Frontal cortex (tissue), 4 donors: Measurements from ENCODE around the gene VTI1A. TPM values are rescaled to one million over a fixed set of nuclear protein-coding genes. Genes with fewer than 3 reads are reported as not detected.

Experiments used
- DNase-seq, 2 donors: peaks; one replicate each; pipeline ENCODE4 v3.0.0; 2012; ENCODE audit warnings: low spot score in 2 of 2
- FAIRE-seq: peaks from 2 replicates; lab custom pipeline; 2012; peaks lifted over from hg19 to GRCh38; lab: Jason Lieb, UNC
- total RNA-seq: library from RNA; depleted of rRNA; stranded (reverse); fragments of >200 nt; gene quantifications from one replicate; pipeline ENCODE4 v1.2.3, GENCODE V29; 2014
- donor health status: control.
- donor health status: control.
- donor health status: control.

VTI1A gene
- total RNA-seq, 1 donor from 2014 or later: 48.1 TPM

- FAIRE-seq: no peak
- DNase-seq: no peak
Observed at GRCh38 chr10:112835217-112835715, 388.3 kb downstream of the VTI1A start.

- DNase-seq (no peak), FAIRE-seq (no peak)
Observed at GRCh38 chr10:112835944-112836451, 389.0 kb downstream of the VTI1A start.

- DNase-seq (no peak), FAIRE-seq (no peak)
Observed at GRCh38 chr10:112838784-112839481, 391.9 kb downstream of the VTI1A start.

GRCh38 chr10:112839928-112840654, 393.1 kb downstream of the VTI1A start:
- DNase-seq: no peak
- FAIRE-seq: no peak

- FAIRE-seq: no peak
- DNase-seq: no peak
Observed at GRCh38 chr10:112841549-112841948, 394.5 kb downstream of the VTI1A start.

- FAIRE-seq: no peak
- no peak for DNase-seq
Observed at GRCh38 chr10:112842832-112843360, 395.9 kb downstream of the VTI1A start.

- FAIRE-seq (no peak), DNase-seq (no peak)
Observed at GRCh38 chr10:112843623-112844022, 396.6 kb downstream of the VTI1A start.

GRCh38 chr10:112844681-112845544, 397.9 kb downstream of the VTI1A start:
- DNase-seq (no peak), FAIRE-seq (no peak)

- FAIRE-seq: no peak
- DNase-seq: no peak
Observed at GRCh38 chr10:112847778-112848177, 400.8 kb downstream of the VTI1A start.

GRCh38 chr10:112848228-112848627, 401.2 kb downstream of the VTI1A start:
- DNase-seq (no peak), FAIRE-seq (no peak)

GRCh38 chr10:112848868-112849430, 401.9 kb downstream of the VTI1A start:
- FAIRE-seq (no peak), DNase-seq (no peak)

- FAIRE-seq (no peak), DNase-seq (no peak)
Observed at GRCh38 chr10:112849546-112849945, 402.5 kb downstream of the VTI1A start.

- DNase-seq (no peak), FAIRE-seq (no peak)
Observed at GRCh38 chr10:112851181-112851580, 404.2 kb downstream of the VTI1A start.

- FAIRE-seq (peak; percentile 17), DNase-seq (no peak)
Observed at GRCh38 chr10:112851588-112852211, 404.7 kb downstream of the VTI1A start.

GRCh38 chr10:112852306-112852705, 405.3 kb downstream of the VTI1A start:
- DNase-seq (no peak), FAIRE-seq (no peak)

- no peak for FAIRE-seq
- DNase-seq: no peak
Observed at GRCh38 chr10:112855134-112855533, 408.1 kb downstream of the VTI1A start.

GRCh38 chr10:112857493-112857892, 410.5 kb downstream of the VTI1A start:
- FAIRE-seq: no peak

GRCh38 chr10:112858986-112859651, 412.1 kb downstream of the VTI1A start:
- FAIRE-seq (no peak), DNase-seq (no peak)

More at GRCh38 chr10:112857493-112857892, 410.5 kb downstream of the VTI1A start:
- no peak for DNase-seq

- DNase-seq: no peak
- no peak for FAIRE-seq
Observed at GRCh38 chr10:112859793-112860192, 412.8 kb downstream of the VTI1A start.
